Renal cortical epithelial cell (primary cell): ENCODE results near the gene EXOSC9. TPM values are rescaled to one million over a fixed set of nuclear protein-coding genes. Genes with fewer than 3 reads are reported as not detected.
"Not testable (repeated sequence)": the region's sequence is repeated elsewhere in the genome, so short reads cannot be mapped to it uniquely, and the experiment has no call there.

ENCODE experiments used
- DNase-seq: peaks from one replicate; pipeline ENCODE4 v3.0.0-alpha.2; 2011; ENCODE audit warnings: low read depth
- total RNA-seq: library from RNA; depleted of rRNA; stranded (reverse); fragments of >200 nt; gene quantifications from 2 replicates; pipeline ENCODE4 v1.2.3, GENCODE V29; 2014

Gene EXOSC9
- total RNA-seq = 18.1 and 38.6 TPM in 2 replicates

- DNase-seq = peak; percentile 82
Observed at GRCh38 chr4:121800961-121801714, at the start of gene EXOSC9. EXOSC9 (plus strand) TSS chr4:121801323; CDS start chr4:121801425, 102 bp downstream.

- DNase-seq = not testable (repeated sequence)
Observed at GRCh38 chr4:121752142-121752541, 49.0 kb upstream of the EXOSC9 start.

GRCh38 chr4:121758925-121759568 lies 42.1 kb upstream of the EXOSC9 start:
- peak; percentile 27 for DNase-seq

- DNase-seq = no peak
Observed at GRCh38 chr4:121760205-121760604, 40.9 kb upstream of the EXOSC9 start.

- no peak for DNase-seq
Observed at GRCh38 chr4:121764303-121764701, 36.8 kb upstream of the EXOSC9 start.

- DNase-seq = no peak
Observed at GRCh38 chr4:121764702-121765367, 36.3 kb upstream of the EXOSC9 start, which contains the start of gene SMIM43. SMIM43 (minus strand) TSS chr4:121765164; CDS start chr4:121765105, 59 bp downstream.

GRCh38 chr4:121765368-121765705 lies 35.8 kb upstream of the EXOSC9 start:
- no peak for DNase-seq

- no peak for DNase-seq
Observed at GRCh38 chr4:121765971-121766538, 35.1 kb upstream of the EXOSC9 start.

- DNase-seq = no peak
Observed at GRCh38 chr4:121767166-121767565, 34.0 kb upstream of the EXOSC9 start.

- no peak for DNase-seq
Observed at GRCh38 chr4:121769341-121769740, 31.8 kb upstream of the EXOSC9 start.

- no peak for DNase-seq
Observed at GRCh38 chr4:121771869-121772268, 29.3 kb upstream of the EXOSC9 start.

GRCh38 chr4:121773883-121774282 lies 27.2 kb upstream of the EXOSC9 start:
- no peak for DNase-seq

GRCh38 chr4:121776610-121777401 lies 24.3 kb upstream of the EXOSC9 start:
- no peak for DNase-seq

- peak; percentile 66 for DNase-seq
Observed at GRCh38 chr4:121777625-121778024, 23.5 kb upstream of the EXOSC9 start.

- peak; percentile 14 for DNase-seq
Observed at GRCh38 chr4:121778991-121779628, 22.0 kb upstream of the EXOSC9 start.

GRCh38 chr4:121783210-121783609 lies 17.9 kb upstream of the EXOSC9 start:
- DNase-seq = no peak

- no peak for DNase-seq
Observed at GRCh38 chr4:121784401-121784800, 16.7 kb upstream of the EXOSC9 start.

GRCh38 chr4:121784975-121785374 lies 16.1 kb upstream of the EXOSC9 start:
- DNase-seq = peak; percentile 69

GRCh38 chr4:121785479-121785878 lies 15.6 kb upstream of the EXOSC9 start:
- no peak for DNase-seq

GRCh38 chr4:121786221-121786620 lies 14.9 kb upstream of the EXOSC9 start:
- no peak for DNase-seq

GRCh38 chr4:121788896-121789295 lies 12.2 kb upstream of the EXOSC9 start:
- no peak for DNase-seq
